Brain pericyte (primary cell): ENCODE data around the gene LUZP1.

Source experiments
- DNase-seq: peaks from one replicate; pipeline ENCODE4 v3.0.0-alpha.2; 2012; ENCODE audit warnings: low read depth, low spot score

Gene LUZP1

GRCh38 chr1:23152966-23153684 lies 15.5 kb downstream of the LUZP1 start:
- no peak for DNase-seq

GRCh38 chr1:23150742-23151141 lies 17.9 kb downstream of the LUZP1 start:
- no peak for DNase-seq

- DNase-seq = no peak
These were observed 18.5 kb downstream of the LUZP1 start for GRCh38 chr1:23150125-23150524.

- DNase-seq = no peak
These were observed 19.5 kb downstream of the LUZP1 start for GRCh38 chr1:23149114-23149513.

GRCh38 chr1:23148084-23148483 lies 20.6 kb downstream of the LUZP1 start:
- DNase-seq = no peak

- DNase-seq = no peak
These were observed 27.6 kb downstream of the LUZP1 start for GRCh38 chr1:23140940-23141596.

GRCh38 chr1:23135268-23135667 lies 33.4 kb downstream of the LUZP1 start:
- no peak for DNase-seq

- DNase-seq = no peak
These were observed 34.6 kb downstream of the LUZP1 start for GRCh38 chr1:23134055-23134454.

GRCh38 chr1:23133587-23133986 lies 35.1 kb downstream of the LUZP1 start:
- DNase-seq = no peak

- DNase-seq = no peak
These were observed 36.6 kb downstream of the LUZP1 start for GRCh38 chr1:23132033-23132432.

GRCh38 chr1:23129846-23130245 lies 38.8 kb downstream of the LUZP1 start:
- no peak for DNase-seq

GRCh38 chr1:23126801-23127200 lies 41.9 kb downstream of the LUZP1 start:
- no peak for DNase-seq

- no peak for DNase-seq
These were observed 42.5 kb downstream of the LUZP1 start for GRCh38 chr1:23126200-23126599.

- no peak for DNase-seq
These were observed 43.2 kb downstream of the LUZP1 start for GRCh38 chr1:23125489-23125888.

- no peak for DNase-seq
These were observed 44.2 kb downstream of the LUZP1 start for GRCh38 chr1:23124259-23125026.

- DNase-seq = no peak
These were observed 45.1 kb downstream of the LUZP1 start for GRCh38 chr1:23123528-23123927.

- DNase-seq = no peak
These were observed 45.9 kb downstream of the LUZP1 start for GRCh38 chr1:23122796-23123195.

GRCh38 chr1:23122023-23122748 lies 46.5 kb downstream of the LUZP1 start:
- no peak for DNase-seq

- DNase-seq = no peak
These were observed 48.3 kb downstream of the LUZP1 start for GRCh38 chr1:23120383-23120782.

- no peak for DNase-seq
These were observed 49.5 kb downstream of the LUZP1 start for GRCh38 chr1:23118957-23119792.

- DNase-seq = no peak
These were observed 50.2 kb downstream of the LUZP1 start for GRCh38 chr1:23118407-23118806.
